Esophagus squamous epithelium (tissue), 5 donors: ENCODE measurements around the gene KCNG4. TPM values are rescaled to one million over a fixed set of nuclear protein-coding genes. Genes with fewer than 3 reads are reported as not detected.

ENCODE experiments used
- DNase-seq: peaks from one replicate; lab custom pipeline; 2025; lab: John Stamatoyannopoulos, UW
- H3K27ac ChIP-seq, 4 donors: fragments of 200-600 bp; sonication (generic); one replicate each; pipeline ENCODE4 v1.5.1; 2016 to 2019; ENCODE audit warnings: mild to moderate bottlenecking in 1 of 4
- H3K27me3 ChIP-seq, 4 donors: fragments of 200-600 bp; sonication (generic); 1 replicate in 3 of 4; 2 replicates in 1 of 4; pipeline versions ENCODE4 v1.5.1 to v1.6.0; 2017 to 2021; ENCODE audit warnings: antibody characterized with exemption in 1 of 4
- H3K36me3 ChIP-seq, 3 donors: fragments of 200-600 bp; sonication (generic); one replicate each; pipeline ENCODE4 v1.5.1; 2016 to 2019
- H3K4me1 ChIP-seq, 3 donors: fragments of 200-600 bp; sonication (generic); one replicate each; pipeline ENCODE4 v1.5.1; 2017 to 2019
- H3K4me3 ChIP-seq, 4 donors: fragments of 200-600 bp; sonication (generic); 1 replicate in 3 of 4; 2 replicates in 1 of 4; pipeline ENCODE4 v1.5.1; 2016 to 2019; ENCODE audit warnings: mild to moderate bottlenecking in 2 of 4, moderate library complexity in 1 of 4
- H3K9me3 ChIP-seq, 3 donors: fragments of 200-600 bp; sonication (generic); one replicate each; pipeline ENCODE4 v1.5.1; 2016 to 2019
- CTCF ChIP-seq, 6 experiments: fragments of 450-650 bp in 4 of 6; fragments of 200-600 bp in 2 of 6; sonication (generic) in 2 of 6; IDR thresholded peaks; one replicate each; pipeline ENCODE4 v1.5.1; 2016 to 2019; ENCODE audit warnings: antibody characterized with exemption in 6 of 6, mild to moderate bottlenecking in 4 of 6, moderate library complexity in 4 of 6
- POLR2A ChIP-seq, 4 donors: fragments of 450-650 bp; IDR thresholded peaks; one replicate each; pipeline ENCODE4 v1.6.1; 2017; ENCODE audit warnings: antibody characterized with exemption in 4 of 4, mild to moderate bottlenecking in 4 of 4, moderate library complexity in 3 of 4
- WGBS, 2 donors: methylation state at CpG; one replicate each; pipeline ENCODE4 v1.1.5; 2018; 5-methylcytosine and 5-hydroxymethylcytosine counted together
- intact Hi-C: fragments of 100-400 bp; cut with DNase I; formaldehyde crosslinking; loops from one replicate; pipeline ENCODE4 v1.15.0; 2022
- total RNA-seq, 4 donors: library from RNA; depleted of rRNA; stranded (reverse); fragments of >200 nt; gene quantifications; one replicate each; pipeline ENCODE4 v1.1.0, GENCODE V29; 2016
- donor health status: DM: yes; HTN: yes; CAD: no.

The KCNG4 gene
- total RNA-seq, 4 donors from 2014 or later: not detected

- WGBS, 2 donors: 87% methylated on average over 4 of the region's 7 CpGs; no CpG with 5 or more reads in 1 of the 2 donors
- H3K27ac ChIP-seq: no peak overlapping the region
- no peak overlapping the region for H3K4me3 ChIP-seq
- no peak for DNase-seq
- H3K9me3 ChIP-seq: no peaks in the 10 kb centered on the region
- intact Hi-C loops: no loop called here
- peaks cover 5 to 14% (median 5%) of the 10 kb centered on the region in 3 donors for H3K4me1 ChIP-seq
- TF ChIP-seq POLR2A (IDR thresholded peaks at IDR 0.05) (no peak), CTCF (IDR thresholded peaks at IDR 0.05) (no peak)
- no peaks in the 10 kb centered on the region for H3K27me3 ChIP-seq
- no peaks in the 10 kb centered on the region for H3K36me3 ChIP-seq
Observed at GRCh38 chr16:84225571-84225970, 14.2 kb downstream of the KCNG4 start.

GRCh38 chr16:84225126-84225525 lies 14.7 kb downstream of the KCNG4 start:
- no peak for DNase-seq
- H3K27me3 ChIP-seq: no peaks in the 10 kb centered on the region
- H3K9me3 ChIP-seq: no peaks in the 10 kb centered on the region
- no peak overlapping the region for H3K27ac ChIP-seq
- TF ChIP-seq POLR2A (IDR thresholded peaks at IDR 0.05): no peak
- no peak for TF ChIP-seq CTCF (IDR thresholded peaks at IDR 0.05)
- no peaks in the 10 kb centered on the region for H3K36me3 ChIP-seq
- WGBS, 2 donors: 50 to 58% methylated on average over 1 to 2 of the region's 3 CpGs
- intact Hi-C loops: no loop called here
- no peak overlapping the region for H3K4me3 ChIP-seq
- H3K4me1 ChIP-seq: peaks cover 5 to 14% (median 5%) of the 10 kb centered on the region in 3 donors

- H3K4me1 ChIP-seq: peaks cover 5 to 14% (median 5%) of the 10 kb centered on the region in 3 donors
- intact Hi-C loops: no loop called here
Observed at GRCh38 chr16:84224554-84224953, 15.3 kb downstream of the KCNG4 start.

GRCh38 chr16:84223456-84223855 lies 16.4 kb downstream of the KCNG4 start:
- Histone ChIP-seq H3K36me3 (no peaks in the 10 kb centered on the region), H3K4me1 (peaks cover 5 to 10% (median 5%) of the 10 kb centered on the region in 3 donors), H3K27me3 (no peaks in the 10 kb centered on the region), H3K4me3 (no peak overlapping the region), H3K9me3 (no peaks in the 10 kb centered on the region), H3K27ac (no peak overlapping the region)
- intact Hi-C loops: no loop called here
- DNase-seq: no peak
- no peak for TF ChIP-seq POLR2A (IDR thresholded peaks at IDR 0.05)
- no peak for TF ChIP-seq CTCF (IDR thresholded peaks at IDR 0.05)
- WGBS, 2 donors: 77 to 86% methylated on average over 4 of the region's 4 CpGs

More at GRCh38 chr16:84224554-84224953, 15.3 kb downstream of the KCNG4 start:
- Histone ChIP-seq H3K36me3 (no peaks in the 10 kb centered on the region), H3K4me3 (no peak overlapping the region), H3K9me3 (no peaks in the 10 kb centered on the region), H3K27me3 (no peaks in the 10 kb centered on the region), H3K27ac (no peak overlapping the region)
- no peak for TF ChIP-seq CTCF (IDR thresholded peaks at IDR 0.05)
- no peak for TF ChIP-seq POLR2A (IDR thresholded peaks at IDR 0.05)
- WGBS, 2 donors: 78 to 80% methylated on average over 2 to 3 of the region's 3 CpGs
- DNase-seq: no peak

GRCh38 chr16:84220851-84221250 lies 19.0 kb downstream of the KCNG4 start:
- 87 to 100% methylated on average over 1 of the region's 1 CpG for WGBS, 2 donors
- intact Hi-C loops: no loop called here
- no peak for DNase-seq
- no peak for TF ChIP-seq POLR2A (IDR thresholded peaks at IDR 0.05)
- no peak for TF ChIP-seq CTCF (IDR thresholded peaks at IDR 0.05)
- Histone ChIP-seq H3K4me3 (no peak overlapping the region), H3K4me1 (no peaks in the 10 kb centered on the region), H3K27ac (no peak overlapping the region), H3K27me3 (no peaks in the 10 kb centered on the region), H3K9me3 (no peaks in the 10 kb centered on the region), H3K36me3 (no peaks in the 10 kb centered on the region)
